Measurements from ENCODE around the gene SPAG6. TPM values are rescaled to one million over a fixed set of nuclear protein-coding genes. Genes with fewer than 3 reads are reported as not detected.

The SPAG6 gene
- total and polyA plus RNA-seq, 2 of the 8 experiments (the other 6 are each of a cell fraction or from before 2014, with no cell fraction given) = 0.14 TPM; not detected in 1

GRCh38 chr10:22386503-22386902 lies 41.2 kb downstream of the SPAG6 start:
- DNase-seq (ENCODE audit: low read depth in 1 of 2, low spot score in 2 of 2) (no peak), FAIRE-seq (no peak)
- H3K79me2 ChIP-seq (ENCODE audit: control insufficient read depth in 1 of 2, insufficient read depth in 2 of 2, low read length in 2 of 2) = no peaks in the 10 kb centered on the region
- H3K23me2 ChIP-seq (ENCODE audit: low read depth, low read length) = no peaks in the 10 kb centered on the region
- peak overlapping the region; percentile 33; the same call in 1 of the 2 replicates for H2AFZ ChIP-seq (ENCODE audit: low read length)
- H3K79me1 ChIP-seq (ENCODE audit: low read depth, low read length) = no peaks in the 10 kb centered on the region
- no peak overlapping the region for H3K4me3 ChIP-seq (ENCODE audit: extremely low read depth in 1 of 4, insufficient read depth in 2 of 4, low read depth in 3 of 4, low read length in 4 of 4)
- H3K14ac ChIP-seq (ENCODE audit: insufficient read length) = no peak overlapping the region
- no peak overlapping the region for H4K91ac ChIP-seq (replicated peaks; ENCODE audit: insufficient read length, low read length)
- H3K4me1 ChIP-seq (replicated peaks in 1 of 4; ENCODE audit: control insufficient read depth in 3 of 4, insufficient read depth in 4 of 4, low read length in 3 of 4) = peaks cover 0 to 3% (median 0%) of the 10 kb centered on the region in 4 experiments; a peak in 1 of 7 replicates
- no peak overlapping the region for H3K9ac ChIP-seq (replicated peaks in 1 of 4; ENCODE audit: extremely low read depth in 1 of 4, low read depth in 3 of 4, low read length in 3 of 4)
- H3K36me3 ChIP-seq (ENCODE audit: control insufficient read depth in 2 of 4, insufficient read depth in 4 of 4, low read length in 3 of 4) = no peaks in the 10 kb centered on the region
- CTCF ChIA-PET (ENCODE audit: partially characterized antibody) = interaction anchor here (0.6 to 0.8 kb wide), 2 partner anchors 9 to 32 kb away, joined by 3 to 4 read pairs; no protein-coding TSS in a partner anchor
- H3K18ac ChIP-seq (ENCODE audit: extremely low read depth, low read length) = no peak overlapping the region
- H3K9me3 ChIP-seq (ENCODE audit: insufficient read depth in 2 of 2, low read depth in 1 of 2, low read length in 1 of 2) = no peaks in the 10 kb centered on the region
- H3K27ac ChIP-seq (ENCODE audit: low read depth, low read length) = no peak overlapping the region
- no peak overlapping the region for H2BK15ac ChIP-seq (ENCODE audit: low read length)
- WGBS, 2 experiments (ENCODE audit: extremely low coverage in 1 of 2, insufficient coverage in 1 of 2, insufficient read length in 1 of 2, insufficient replicate concordance in 2 of 2, low coverage in 1 of 2, low lambda C conversion rate in 2 of 2, missing lambda C conversion rate in 1 of 2) = 94% methylated on average over 1 of the region's 1 CpG; no CpG with 5 or more reads in 1 of the 2 experiments
- no peak overlapping the region for H4K5ac ChIP-seq (ENCODE audit: insufficient read length, low read depth, low read length)
- no peak overlapping the region for H2BK120ac ChIP-seq (replicated peaks; ENCODE audit: low read depth, low read length)
- H3K23ac ChIP-seq (ENCODE audit: insufficient read length) = no peak overlapping the region
- no peak overlapping the region for H2AK5ac ChIP-seq (ENCODE audit: low read depth, low read length)
- no peaks in the 10 kb centered on the region for H3K27me3 ChIP-seq (replicated peaks in 1 of 4; ENCODE audit: control insufficient read depth in 3 of 4, extremely low read depth in 1 of 4, insufficient read depth in 3 of 4, low read length in 3 of 4)
- POLR2A ChIA-PET (ENCODE audit: partially characterized antibody) = no interaction called here
- no peak overlapping the region for H2BK20ac ChIP-seq (ENCODE audit: low read length)
- H3K4ac ChIP-seq (replicated peaks; ENCODE audit: insufficient read length, low read depth, low read length) = no peak overlapping the region
- H2BK12ac ChIP-seq (ENCODE audit: low read depth, low read length) = no peak overlapping the region
- H3K4me2 ChIP-seq (ENCODE audit: insufficient read depth in 1 of 2, low read depth in 2 of 2, low read length in 2 of 2) = no peak overlapping the region
- H4K8ac ChIP-seq (ENCODE audit: extremely low read depth, insufficient read depth, low read length) = no peak overlapping the region
- no peak overlapping the region for H2BK5ac ChIP-seq (ENCODE audit: low read depth, low read length)
- no peak overlapping the region for H3K56ac ChIP-seq (replicated peaks; ENCODE audit: insufficient read length, low read depth, low read length)
- no peaks in the 10 kb centered on the region for H4K20me1 ChIP-seq (replicated peaks in 1 of 2; ENCODE audit: control insufficient read depth in 1 of 2, insufficient read depth in 2 of 2, low read length in 2 of 2)
- no peak for TF ChIP-seq CTBP2 (IDR thresholded peaks at IDR 0.05; ENCODE audit: borderline replicate concordance, insufficient read depth, insufficient read length, low read length)
- TF ChIP-seq RBBP5 (IDR thresholded peaks at IDR 0.05; ENCODE audit: borderline replicate concordance, low read depth, low read length) = no peak
- TF ChIP-seq GABPA (IDR thresholded peaks at IDR 0.05; ENCODE audit: borderline replicate concordance, insufficient read depth, low read length) = no peak
- no peak for TF ChIP-seq SUZ12 (IDR thresholded peaks at IDR 0.05; ENCODE audit: low read length)
- TF ChIP-seq, protein P1, sequence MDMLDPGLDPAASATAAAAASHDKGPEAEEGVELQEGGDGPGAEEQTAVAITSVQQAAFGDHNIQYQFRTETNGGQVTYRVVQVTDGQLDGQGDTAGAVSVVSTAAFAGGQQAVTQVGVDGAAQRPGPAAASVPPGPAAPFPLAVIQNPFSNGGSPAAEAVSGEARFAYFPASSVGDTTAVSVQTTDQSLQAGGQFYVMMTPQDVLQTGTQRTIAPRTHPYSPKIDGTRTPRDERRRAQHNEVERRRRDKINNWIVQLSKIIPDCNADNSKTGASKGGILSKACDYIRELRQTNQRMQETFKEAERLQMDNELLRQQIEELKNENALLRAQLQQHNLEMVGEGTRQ (IDR thresholded peaks at IDR 0.05; ENCODE audit: low read length) = no peak
- no peak for TF ChIP-seq JUN (IDR thresholded peaks at IDR 0.05; ENCODE audit: low read depth, low read length)
- TF ChIP-seq PHF8 (conservative IDR thresholded peaks at IDR 0.05; ENCODE audit: low read depth, low read length) = no peak
- TF ChIP-seq BACH1 (IDR thresholded peaks at IDR 0.05; ENCODE audit: low read length) = no peak
- TF ChIP-seq CBX5 (IDR thresholded peaks at IDR 0.05; ENCODE audit: low read depth, low read length) = no peak
- no peak for TF ChIP-seq TEAD4 (IDR thresholded peaks at IDR 0.05; ENCODE audit: low read depth, low read length)
- TF ChIP-seq SP1 (IDR thresholded peaks at IDR 0.05; ENCODE audit: low read depth, low read length) = no peak
- TF ChIP-seq ATF2 (IDR thresholded peaks at IDR 0.05; ENCODE audit: low read length) = no peak

Measured in H1 (cell line).